Colonic mucosa (tissue), 4 donors: ENCODE measurements around the gene CD37. TPM values are rescaled to one million over a fixed set of nuclear protein-coding genes. Genes with fewer than 3 reads are reported as not detected.
A peak's percentile ranks its signal among the peaks of the same experiment; 100 is the strongest.

ENCODE experiments used
- DNase-seq: peaks from one replicate; pipeline ENCODE4 v3.0.0-alpha.2; 2020
- H3K27ac ChIP-seq: fragments of 200-600 bp; one replicate; pipeline ENCODE4 v1.8.0; 2021
- H3K27me3 ChIP-seq: fragments of 200-600 bp; one replicate; pipeline ENCODE4 v1.8.0; 2021
- H3K36me3 ChIP-seq: fragments of 200-600 bp; one replicate; pipeline ENCODE4 v1.8.0; 2021
- H3K4me1 ChIP-seq: fragments of 200-600 bp; one replicate; pipeline ENCODE4 v1.8.0; 2021; ENCODE audit warnings: mild to moderate bottlenecking
- H3K4me3 ChIP-seq: fragments of 200-600 bp; one replicate; pipeline ENCODE4 v1.8.0; 2021
- H3K9ac ChIP-seq, 2 donors: one replicate each; pipeline ENCODE4 v1.7.0; 2013; ENCODE audit warnings: control low read depth in 2 of 2, low read depth in 2 of 2, low read length in 2 of 2
- H3K9me3 ChIP-seq: fragments of 200-600 bp; one replicate; pipeline ENCODE4 v1.8.0; 2021
- CTCF ChIP-seq: fragments of 200-600 bp; IDR thresholded peaks from one replicate; pipeline ENCODE4 v1.8.0; 2022; ENCODE audit warnings: antibody characterized with exemption, mild to moderate bottlenecking
- intact Hi-C: fragments of 100-400 bp; cut with DNase I; formaldehyde crosslinking; loops from one replicate; pipeline ENCODE4 v1.14.1; 2022
- microRNA-seq: library from miRNA; unstranded; fragments of <30 nt; microRNA quantifications from one replicate; pipeline ENCODE4, GENCODE V29; 2019
- total RNA-seq, 2 donors: library from RNA; stranded (reverse); fragmentation: NEBNext Ultra II Directional in 1 of 2; extraction: Animal tissue kit (Norgen Biotek cat#: 25700) in 1 of 2; gene quantifications; one replicate each; pipeline ENCODE4 v1.2.1, GENCODE V29; 2021
- donor health status: healthy.
- donor health status: DM: no; HTN: no; CAD: no.
- donor health status: DM: no; HTN: no; CAD: no.

CD37 gene
- total RNA-seq, 2 donors from 2014 or later = 7.4 to 8.6 TPM

- peak; percentile 74 for DNase-seq
- TF ChIP-seq CTCF = no peak
- no peaks in the 10 kb centered on the region for H3K36me3 ChIP-seq
- no peaks in the 10 kb centered on the region for H3K9me3 ChIP-seq
- H3K27ac ChIP-seq = no peak within 1 kb of the TSS
- H3K9ac ChIP-seq = peak within 1 kb of the TSS in 1 of 2 donors; percentile 19
- no peaks in the 10 kb centered on the region for H3K27me3 ChIP-seq
- H3K4me3 ChIP-seq = peak within 1 kb of the TSS; percentile 7
- H3K4me1 ChIP-seq = no peaks in the 10 kb centered on the region
- intact Hi-C loops = no loop called here
Observed at GRCh38 chr19:49387936-49388372, 52.7 kb downstream of the CD37 start, which contains the start of gene KASH5. TSS of gene KASH5 (plus strand) at chr19:49388249. CDS start at chr19:49390884, 2,635 bp downstream.

- intact Hi-C loops = no loop called here
- H3K27ac ChIP-seq = no peak overlapping the region
- H3K4me1 ChIP-seq = no peaks in the 10 kb centered on the region
- H3K9me3 ChIP-seq = no peaks in the 10 kb centered on the region
- no peaks in the 10 kb centered on the region for H3K27me3 ChIP-seq
- H3K4me3 ChIP-seq = no peak overlapping the region
- DNase-seq = no peak
- H3K36me3 ChIP-seq = no peaks in the 10 kb centered on the region
- no peak overlapping the region for H3K9ac ChIP-seq
- TF ChIP-seq CTCF = no peak
Observed at GRCh38 chr19:49389406-49389805, 54.2 kb downstream of the CD37 start.

Small RNA genes within 50 kb of the gene (microRNA-seq; reads per million reads assigned to microRNA genes)
- not detected for gene MIR4324

Other genes with a start within 250 kb of the CD37 start
- gene SNRNP70, start 250.0 kb upstream of the CD37 start, total RNA-seq = 100 to 1,000 TPM; 124 to 204 TPM
- 10 to 100 TPM; 11.8 to 14.6 TPM for gene LIN7B, start 221.0 kb upstream of the CD37 start, total RNA-seq
- gene C19orf73, start 216.3 kb upstream of the CD37 start, total RNA-seq = 1 to 10 TPM; 3.5 to 4.8 TPM
- 10 to 100 TPM; 27.5 to 36.3 TPM for gene PPFIA3, start 215.9 kb upstream of the CD37 start, total RNA-seq
- 1 to 10 TPM in 1 of 2 donors, under 1 TPM in 1; 0.53 to 1.8 TPM for gene HRC, start 180.0 kb upstream of the CD37 start, total RNA-seq
- gene TRPM4, start 177.6 kb upstream of the CD37 start, total RNA-seq = 100 to 1,000 TPM; 175 to 307 TPM
- gene SLC6A16, start 10.2 kb upstream of the CD37 start, total RNA-seq = under 1 TPM; 0.17 to 0.82 TPM
- gene TEAD2, start 27.0 kb downstream of the CD37 start, total RNA-seq = 10 to 100 TPM; 17.0 to 17.7 TPM
- not detected for gene DKKL1, start 28.5 kb downstream of the CD37 start, total RNA-seq
- gene KASH5, start 52.8 kb downstream of the CD37 start, total RNA-seq = not detected
- gene PTH2, start 88.0 kb downstream of the CD37 start, total RNA-seq = not detected
- not detected for gene GFY, start 90.0 kb downstream of the CD37 start, total RNA-seq
- under 1 TPM; 0.21 to 0.25 TPM for gene SLC17A7, start 106.1 kb downstream of the CD37 start, total RNA-seq
- gene PIH1D1, start 116.4 kb downstream of the CD37 start, total RNA-seq = 100 to 1,000 TPM in 1 of 2 donors, 10 to 100 TPM in 1; 80.8 to 103 TPM
- gene ALDH16A1, start 117.8 kb downstream of the CD37 start, total RNA-seq = 10 to 100 TPM; 22.6 to 57.9 TPM
- gene FLT3LG, start 138.8 kb downstream of the CD37 start, total RNA-seq = 1 to 10 TPM; 2.9 to 4.9 TPM
- 1,000 to 10,000 TPM; 2,431 to 2,528 TPM for gene RPL13A, start 152.2 kb downstream of the CD37 start, total RNA-seq
- 1,000 to 10,000 TPM; 1,734 to 1,870 TPM for gene RPS11, start 161.0 kb downstream of the CD37 start, total RNA-seq
- gene FCGRT, start 177.3 kb downstream of the CD37 start, total RNA-seq = 100 to 1,000 TPM; 285 to 621 TPM
- gene RCN3, start 192.6 kb downstream of the CD37 start, total RNA-seq = 10 to 100 TPM; 16.9 to 55.1 TPM
- gene NOSIP, start 245.2 kb downstream of the CD37 start, total RNA-seq = 10 to 100 TPM; 63.2 to 91.2 TPM
- gene PRRG2, start 245.9 kb downstream of the CD37 start, total RNA-seq = 10 to 100 TPM; 16.2 to 20.2 TPM